ENCODE results near the gene KIF15.

KIF15 gene

GRCh38 chr3:44886561-44886960, 125.0 kb downstream of the KIF15 start:
- H3K36me3 ChIP-seq (ENCODE audit: control insufficient read depth, low read depth, low read length) = no peaks in the 10 kb centered on the region
- H3K9ac ChIP-seq (ENCODE audit: low read length) = no peak overlapping the region
- H3K9me3 ChIP-seq (ENCODE audit: control insufficient read depth, low read depth, low read length) = no peaks in the 10 kb centered on the region
- H3K4me1 ChIP-seq (ENCODE audit: control insufficient read depth, low read depth, low read length) = no peaks in the 10 kb centered on the region
- no peak overlapping the region for H3K27ac ChIP-seq (ENCODE audit: low read length)
- H3K4me3 ChIP-seq (ENCODE audit: low read length) = no peak overlapping the region
- no peaks in the 10 kb centered on the region for H3K27me3 ChIP-seq (ENCODE audit: control insufficient read depth, insufficient read depth, low read length)

DNA sequence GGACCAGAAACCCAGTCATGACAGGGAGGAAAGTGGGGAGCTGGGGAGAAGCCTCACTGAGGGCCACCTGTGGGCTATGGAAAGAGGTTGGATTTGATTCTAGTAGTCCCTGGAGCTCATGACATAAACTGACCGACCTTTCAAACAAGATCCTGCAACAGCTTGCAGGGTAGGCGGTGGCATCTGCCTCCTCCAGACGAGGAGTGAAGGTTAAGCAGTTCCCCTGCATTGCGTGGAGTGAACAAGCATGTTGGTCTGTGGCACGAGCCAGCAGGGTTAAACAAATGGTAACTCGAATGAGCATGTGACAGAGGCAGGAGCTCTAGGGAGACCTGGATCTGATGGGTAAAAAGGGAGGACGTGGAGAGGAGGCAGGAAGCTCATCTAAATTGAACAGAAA, 125.5 kb downstream of the KIF15 start:
- no peak overlapping the region for H3K27ac ChIP-seq (ENCODE audit: low read length)
- no peaks in the 10 kb centered on the region for H3K27me3 ChIP-seq (ENCODE audit: control insufficient read depth, insufficient read depth, low read length)
- H3K4me1 ChIP-seq (ENCODE audit: control insufficient read depth, low read depth, low read length) = no peaks in the 10 kb centered on the region
- H3K4me3 ChIP-seq (ENCODE audit: low read length) = no peak overlapping the region
- no peaks in the 10 kb centered on the region for H3K36me3 ChIP-seq (ENCODE audit: control insufficient read depth, low read depth, low read length)
- no peaks in the 10 kb centered on the region for H3K9me3 ChIP-seq (ENCODE audit: control insufficient read depth, low read depth, low read length)
- H3K9ac ChIP-seq (ENCODE audit: low read length) = no peak overlapping the region

DNA sequence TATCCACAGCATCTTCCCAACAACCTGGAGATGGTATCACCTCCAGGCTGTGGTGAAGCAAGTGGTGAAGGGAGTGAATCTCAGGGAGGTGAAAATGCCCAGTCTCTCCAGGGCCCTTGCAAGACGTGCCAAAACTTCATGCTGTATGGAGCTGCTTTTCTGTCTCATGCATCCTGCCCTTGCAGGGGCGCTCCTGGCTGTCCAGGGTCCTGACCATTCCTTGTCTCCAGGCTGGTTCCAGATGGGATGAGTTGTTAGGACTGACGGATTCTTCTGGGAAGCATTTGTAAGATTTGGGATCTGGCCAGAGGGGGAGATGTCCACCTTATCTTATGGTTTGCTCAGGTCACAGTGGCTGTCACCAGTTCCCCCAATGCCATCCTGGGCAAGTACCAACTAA, 128.7 kb downstream of the KIF15 start:
- H3K9me3 ChIP-seq (ENCODE audit: control insufficient read depth, low read depth, low read length) = no peaks in the 10 kb centered on the region
- no peak overlapping the region for H3K4me3 ChIP-seq (ENCODE audit: low read length)
- H3K4me1 ChIP-seq (ENCODE audit: control insufficient read depth, low read depth, low read length) = no peaks in the 10 kb centered on the region
- H3K27ac ChIP-seq (ENCODE audit: low read length) = no peak overlapping the region
- no peaks in the 10 kb centered on the region for H3K36me3 ChIP-seq (ENCODE audit: control insufficient read depth, low read depth, low read length)
- no peaks in the 10 kb centered on the region for H3K27me3 ChIP-seq (ENCODE audit: control insufficient read depth, insufficient read depth, low read length)
- no peak overlapping the region for H3K9ac ChIP-seq (ENCODE audit: low read length)

GRCh38 chr3:44890852-44891251, 129.3 kb downstream of the KIF15 start:
- no peaks in the 10 kb centered on the region for H3K4me1 ChIP-seq (ENCODE audit: control insufficient read depth, low read depth, low read length)
- H3K27me3 ChIP-seq (ENCODE audit: control insufficient read depth, insufficient read depth, low read length) = no peaks in the 10 kb centered on the region
- no peak overlapping the region for H3K4me3 ChIP-seq (ENCODE audit: low read length)
- H3K9ac ChIP-seq (ENCODE audit: low read length) = no peak overlapping the region
- no peaks in the 10 kb centered on the region for H3K36me3 ChIP-seq (ENCODE audit: control insufficient read depth, low read depth, low read length)
- H3K9me3 ChIP-seq (ENCODE audit: control insufficient read depth, low read depth, low read length) = no peaks in the 10 kb centered on the region
- H3K27ac ChIP-seq (ENCODE audit: low read length) = no peak overlapping the region

- no peaks in the 10 kb centered on the region for H3K4me1 ChIP-seq (ENCODE audit: control insufficient read depth, low read depth, low read length)
- H3K4me3 ChIP-seq (ENCODE audit: low read length) = no peak overlapping the region
- no peaks in the 10 kb centered on the region for H3K36me3 ChIP-seq (ENCODE audit: control insufficient read depth, low read depth, low read length)
- no peaks in the 10 kb centered on the region for H3K9me3 ChIP-seq (ENCODE audit: control insufficient read depth, low read depth, low read length)
- H3K27ac ChIP-seq (ENCODE audit: low read length) = no peak overlapping the region
- H3K27me3 ChIP-seq (ENCODE audit: control insufficient read depth, insufficient read depth, low read length) = no peaks in the 10 kb centered on the region
- no peak overlapping the region for H3K9ac ChIP-seq (ENCODE audit: low read length)
Observed at GRCh38 chr3:44892689-44893088, 131.1 kb downstream of the KIF15 start.

- H3K4me1 ChIP-seq (ENCODE audit: control insufficient read depth, low read depth, low read length) = no peaks in the 10 kb centered on the region
- H3K9ac ChIP-seq (ENCODE audit: low read length) = no peak overlapping the region
- H3K9me3 ChIP-seq (ENCODE audit: control insufficient read depth, low read depth, low read length) = no peaks in the 10 kb centered on the region
- no peaks in the 10 kb centered on the region for H3K27me3 ChIP-seq (ENCODE audit: control insufficient read depth, insufficient read depth, low read length)
- no peak overlapping the region for H3K4me3 ChIP-seq (ENCODE audit: low read length)
- H3K27ac ChIP-seq (ENCODE audit: low read length) = no peak overlapping the region
- no peaks in the 10 kb centered on the region for H3K36me3 ChIP-seq (ENCODE audit: control insufficient read depth, low read depth, low read length)
Observed at GRCh38 chr3:44893097-44893496, 131.5 kb downstream of the KIF15 start.

DNA sequence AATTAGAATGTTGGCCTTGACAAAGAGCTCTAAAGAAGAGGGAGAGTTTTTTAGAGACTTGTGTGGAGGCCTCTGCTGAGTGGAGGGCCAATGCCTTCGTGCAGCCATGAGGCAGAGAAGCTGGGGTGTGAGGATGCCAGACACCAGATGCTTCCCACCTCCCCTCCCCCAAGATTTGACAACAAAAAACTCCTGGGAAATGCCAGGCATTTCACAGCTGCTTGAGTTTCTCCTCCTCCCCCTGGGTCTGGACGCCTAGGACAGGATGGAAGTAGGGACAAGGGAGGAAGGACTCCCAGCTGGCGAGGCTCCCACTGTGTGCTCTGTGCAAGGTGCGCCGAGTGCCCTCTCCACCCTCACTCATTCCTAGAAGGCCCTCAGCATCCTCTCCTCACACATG, 132.9 kb downstream of the KIF15 start:
- no peaks in the 10 kb centered on the region for H3K27me3 ChIP-seq (ENCODE audit: control insufficient read depth, insufficient read depth, low read length)
- H3K36me3 ChIP-seq (ENCODE audit: control insufficient read depth, low read depth, low read length) = no peaks in the 10 kb centered on the region
- no peak overlapping the region for H3K9ac ChIP-seq (ENCODE audit: low read length)
- peaks cover 6% of the 10 kb centered on the region for H3K4me1 ChIP-seq (ENCODE audit: control insufficient read depth, low read depth, low read length)
- no peak overlapping the region for H3K27ac ChIP-seq (ENCODE audit: low read length)
- no peak overlapping the region for H3K4me3 ChIP-seq (ENCODE audit: low read length)
- H3K9me3 ChIP-seq (ENCODE audit: control insufficient read depth, low read depth, low read length) = no peaks in the 10 kb centered on the region

- Histone ChIP-seq H3K27me3 (ENCODE audit: control insufficient read depth, insufficient read depth, low read length) (no peaks in the 10 kb centered on the region), H3K9ac (ENCODE audit: low read length) (no peak overlapping the region), H3K4me1 (ENCODE audit: control insufficient read depth, low read depth, low read length) (peaks cover 7% of the 10 kb centered on the region), H3K9me3 (ENCODE audit: control insufficient read depth, low read depth, low read length) (no peaks in the 10 kb centered on the region), H3K36me3 (ENCODE audit: control insufficient read depth, low read depth, low read length) (no peaks in the 10 kb centered on the region), H3K27ac (ENCODE audit: low read length) (no peak overlapping the region), H3K4me3 (ENCODE audit: low read length) (no peak overlapping the region)
Observed at GRCh38 chr3:44896440-44896839, 134.8 kb downstream of the KIF15 start.

GRCh38 chr3:44899683-44900367, 138.2 kb downstream of the KIF15 start:
- peaks cover 7% of the 10 kb centered on the region for H3K4me1 ChIP-seq (ENCODE audit: control insufficient read depth, low read depth, low read length)
- H3K9me3 ChIP-seq (ENCODE audit: control insufficient read depth, low read depth, low read length) = no peaks in the 10 kb centered on the region
- H3K36me3 ChIP-seq (ENCODE audit: control insufficient read depth, low read depth, low read length) = no peaks in the 10 kb centered on the region
- no peak overlapping the region for H3K9ac ChIP-seq (ENCODE audit: low read length)
- no peak overlapping the region for H3K4me3 ChIP-seq (ENCODE audit: low read length)
- no peaks in the 10 kb centered on the region for H3K27me3 ChIP-seq (ENCODE audit: control insufficient read depth, insufficient read depth, low read length)
- H3K27ac ChIP-seq (ENCODE audit: low read length) = no peak overlapping the region

- no peak overlapping the region for H3K9ac ChIP-seq (ENCODE audit: low read length)
- peaks cover 7% of the 10 kb centered on the region for H3K4me1 ChIP-seq (ENCODE audit: control insufficient read depth, low read depth, low read length)
- no peaks in the 10 kb centered on the region for H3K27me3 ChIP-seq (ENCODE audit: control insufficient read depth, insufficient read depth, low read length)
- no peaks in the 10 kb centered on the region for H3K36me3 ChIP-seq (ENCODE audit: control insufficient read depth, low read depth, low read length)
- H3K4me3 ChIP-seq (ENCODE audit: low read length) = no peak overlapping the region
- no peaks in the 10 kb centered on the region for H3K9me3 ChIP-seq (ENCODE audit: control insufficient read depth, low read depth, low read length)
- no peak overlapping the region for H3K27ac ChIP-seq (ENCODE audit: low read length)
Observed at GRCh38 chr3:44902628-44903027, 141.0 kb downstream of the KIF15 start.

Data from iPS-18a (cell line).